Muscle layer of duodenum (tissue), 2 donors: ENCODE data around the gene HES2.
"Not testable (repeated sequence)": the region's sequence is repeated elsewhere in the genome, so short reads cannot be mapped to it uniquely, and the experiment has no call there.

Source experiments
- H3K27ac ChIP-seq: one replicate; pipeline ENCODE4 v1.7.0; 2013; ENCODE audit warnings: mild to moderate bottlenecking, low read length
- H3K27me3 ChIP-seq: one replicate; pipeline ENCODE4 v1.7.0; 2013; ENCODE audit warnings: low read depth, mild to moderate bottlenecking, control low read depth, low read length
- H3K36me3 ChIP-seq, 2 donors: one replicate each; pipeline ENCODE4 v1.7.0; 2013; ENCODE audit warnings: low read length in 2 of 2, control low read depth in 1 of 2, mild to moderate bottlenecking in 1 of 2; ENCODE audit not compliant: insufficient read depth in 2 of 2, control insufficient read depth in 1 of 2
- H3K4me1 ChIP-seq, 2 donors: one replicate each; pipeline ENCODE4 v1.7.0; 2013; ENCODE audit warnings: low read length in 2 of 2, mild to moderate bottlenecking in 2 of 2, control low read depth in 1 of 2, moderate library complexity in 1 of 2; ENCODE audit not compliant: insufficient read depth in 2 of 2, control insufficient read depth in 1 of 2
- H3K4me3 ChIP-seq, 2 donors: one replicate each; pipeline ENCODE4 v1.7.0; 2013; ENCODE audit warnings: low read length in 2 of 2, low read depth in 1 of 2, mild to moderate bottlenecking in 1 of 2
- H3K9me3 ChIP-seq, 2 donors: one replicate each; pipeline ENCODE4 v1.7.0; 2013; ENCODE audit warnings: low read length in 2 of 2, control low read depth in 1 of 2, mild to moderate bottlenecking in 1 of 2; ENCODE audit not compliant: control insufficient read depth in 1 of 2
- donor health status: healthy.

HES2 gene

GRCh38 chr1:6409733-6410132 is 10.0 kb downstream of the HES2 start:
- H3K27me3 ChIP-seq = no peaks in the 10 kb centered on the region
- H3K27ac ChIP-seq = no peak overlapping the region
- H3K36me3 ChIP-seq = no peaks in the 10 kb centered on the region
- no peak overlapping the region for H3K4me3 ChIP-seq
- no peaks in the 10 kb centered on the region for H3K4me1 ChIP-seq
- H3K9me3 ChIP-seq = no peaks in the 10 kb centered on the region

GRCh38 chr1:6409053-6409452 is 10.7 kb downstream of the HES2 start:
- no peaks in the 10 kb centered on the region for H3K36me3 ChIP-seq

GRCh38 chr1:6408023-6408422 is 11.7 kb downstream of the HES2 start:
- Histone ChIP-seq H3K9me3 (no peaks in the 10 kb centered on the region), H3K4me3 (no peak overlapping the region), H3K27me3 (no peaks in the 10 kb centered on the region), H3K4me1 (no peaks in the 10 kb centered on the region), H3K27ac (no peak overlapping the region), H3K36me3 (no peaks in the 10 kb centered on the region)

More at GRCh38 chr1:6409053-6409452, 10.7 kb downstream of the HES2 start:
- Histone ChIP-seq H3K4me1 (no peaks in the 10 kb centered on the region), H3K9me3 (no peaks in the 10 kb centered on the region), H3K27me3 (no peaks in the 10 kb centered on the region), H3K4me3 (no peak overlapping the region), H3K27ac (no peak overlapping the region)

GRCh38 chr1:6401673-6402072 is 18.0 kb downstream of the HES2 start:
- Histone ChIP-seq H3K27ac (no peak overlapping the region), H3K27me3 (no peaks in the 10 kb centered on the region), H3K9me3 (no peaks in the 10 kb centered on the region), H3K36me3 (no peaks in the 10 kb centered on the region), H3K4me1 (no peaks in the 10 kb centered on the region), H3K4me3 (no peak overlapping the region)

GRCh38 chr1:6399294-6399693 is 20.4 kb downstream of the HES2 start:
- Histone ChIP-seq H3K27me3 (no peaks in the 10 kb centered on the region), H3K27ac (no peak overlapping the region)

GRCh38 chr1:6397844-6398441 is 21.8 kb downstream of the HES2 start:
- Histone ChIP-seq H3K9me3 (no peaks in the 10 kb centered on the region), H3K4me3 (no peak overlapping the region), H3K27me3 (no peaks in the 10 kb centered on the region), H3K27ac (no peak overlapping the region), H3K4me1 (peaks cover 4% of the 10 kb centered on the region in 2 donors), H3K36me3 (no peaks in the 10 kb centered on the region)

More at GRCh38 chr1:6399294-6399693, 20.4 kb downstream of the HES2 start:
- no peaks in the 10 kb centered on the region for H3K9me3 ChIP-seq
- H3K36me3 ChIP-seq = no peaks in the 10 kb centered on the region
- H3K4me3 ChIP-seq = no peak overlapping the region
- H3K4me1 ChIP-seq = peaks cover under 1% of the 10 kb centered on the region in 2 donors

- H3K4me1 ChIP-seq = peaks cover 4 to 12% of the 10 kb centered on the region in 2 donors
- H3K27me3 ChIP-seq = no peaks in the 10 kb centered on the region
- no peaks in the 10 kb centered on the region for H3K9me3 ChIP-seq
- no peaks in the 10 kb centered on the region for H3K36me3 ChIP-seq
- H3K4me3 ChIP-seq = no peak overlapping the region
- no peak overlapping the region for H3K27ac ChIP-seq
These were observed 22.7 kb downstream of the HES2 start for GRCh38 chr1:6396998-6397397.

GRCh38 chr1:6395781-6396244 is 23.9 kb downstream of the HES2 start:
- H3K4me3 ChIP-seq = not testable (repeated sequence)

GRCh38 chr1:6395130-6395529 is 24.6 kb downstream of the HES2 start:
- not testable (repeated sequence) for H3K9me3 ChIP-seq, H3K27ac ChIP-seq, H3K27me3 ChIP-seq, H3K36me3 ChIP-seq, H3K4me3 ChIP-seq
- peaks cover 4 to 13% of the 10 kb centered on the region in 2 donors for H3K4me1 ChIP-seq

More at GRCh38 chr1:6395781-6396244, 23.9 kb downstream of the HES2 start:
- H3K27ac ChIP-seq, H3K27me3 ChIP-seq, H3K9me3 ChIP-seq, H3K36me3 ChIP-seq: not testable (repeated sequence)
- H3K4me1 ChIP-seq = peaks cover 4 to 13% of the 10 kb centered on the region in 2 donors

GRCh38 chr1:6393400-6394187 is 26.1 kb downstream of the HES2 start, which contains the start of gene ACOT7:
ACOT7 (minus strand) TSS chr1:6393767; CDS start chr1:6393399, 368 bp downstream.
- Histone ChIP-seq H3K4me3 (peak within 1 kb of the TSS; percentile 61 to 63), H3K27ac (peak within 1 kb of the TSS; percentile 90), H3K27me3 (no peaks in the 10 kb centered on the region), H3K9me3 (no peaks in the 10 kb centered on the region), H3K36me3 (no peaks in the 10 kb centered on the region), H3K4me1 (peaks cover 4 to 13% of the 10 kb centered on the region in 2 donors)

- Histone ChIP-seq H3K27ac (no peak overlapping the region), H3K27me3 (no peaks in the 10 kb centered on the region), H3K4me3 (peak overlapping the region; percentile 2 to 63), H3K4me1 (peaks cover 4 to 13% of the 10 kb centered on the region in 2 donors), H3K9me3 (no peaks in the 10 kb centered on the region), H3K36me3 (no peaks in the 10 kb centered on the region)
These were observed 26.8 kb downstream of the HES2 start for GRCh38 chr1:6392809-6393399.
